ENCODE results near the gene LRP2BP.

DNA sequence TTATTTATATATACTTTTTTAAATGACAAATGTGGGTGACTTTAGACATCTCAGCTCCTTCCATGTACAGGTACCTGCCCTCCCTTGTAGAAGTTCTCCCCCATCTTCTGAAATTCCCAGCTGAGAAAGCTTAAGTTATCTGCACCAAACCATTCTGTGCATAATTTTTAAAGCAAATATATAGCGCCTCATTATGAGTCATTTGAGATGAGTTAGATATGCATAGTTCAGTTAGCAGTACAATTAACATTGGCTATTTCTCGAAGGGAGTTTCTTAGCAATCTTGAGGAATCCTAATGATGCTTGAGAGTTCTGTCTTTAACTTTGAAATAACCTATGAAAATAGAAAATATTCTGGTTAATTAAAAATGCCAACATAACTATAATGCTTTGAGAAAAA is 49.5 kb upstream of the LRP2BP start:
- TF ChIP-seq, protein P1, sequence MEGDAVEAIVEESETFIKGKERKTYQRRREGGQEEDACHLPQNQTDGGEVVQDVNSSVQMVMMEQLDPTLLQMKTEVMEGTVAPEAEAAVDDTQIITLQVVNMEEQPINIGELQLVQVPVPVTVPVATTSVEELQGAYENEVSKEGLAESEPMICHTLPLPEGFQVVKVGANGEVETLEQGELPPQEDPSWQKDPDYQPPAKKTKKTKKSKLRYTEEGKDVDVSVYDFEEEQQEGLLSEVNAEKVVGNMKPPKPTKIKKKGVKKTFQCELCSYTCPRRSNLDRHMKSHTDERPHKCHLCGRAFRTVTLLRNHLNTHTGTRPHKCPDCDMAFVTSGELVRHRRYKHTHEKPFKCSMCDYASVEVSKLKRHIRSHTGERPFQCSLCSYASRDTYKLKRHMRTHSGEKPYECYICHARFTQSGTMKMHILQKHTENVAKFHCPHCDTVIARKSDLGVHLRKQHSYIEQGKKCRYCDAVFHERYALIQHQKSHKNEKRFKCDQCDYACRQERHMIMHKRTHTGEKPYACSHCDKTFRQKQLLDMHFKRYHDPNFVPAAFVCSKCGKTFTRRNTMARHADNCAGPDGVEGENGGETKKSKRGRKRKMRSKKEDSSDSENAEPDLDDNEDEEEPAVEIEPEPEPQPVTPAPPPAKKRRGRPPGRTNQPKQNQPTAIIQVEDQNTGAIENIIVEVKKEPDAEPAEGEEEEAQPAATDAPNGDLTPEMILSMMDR (IDR thresholded peaks at IDR 0.05): no peak
- TF ChIP-seq POLR2AphosphoS5 (IDR thresholded peaks at IDR 0.05; ENCODE audit: low read depth, low read length): no peak
- TF ChIP-seq, protein P2, sequence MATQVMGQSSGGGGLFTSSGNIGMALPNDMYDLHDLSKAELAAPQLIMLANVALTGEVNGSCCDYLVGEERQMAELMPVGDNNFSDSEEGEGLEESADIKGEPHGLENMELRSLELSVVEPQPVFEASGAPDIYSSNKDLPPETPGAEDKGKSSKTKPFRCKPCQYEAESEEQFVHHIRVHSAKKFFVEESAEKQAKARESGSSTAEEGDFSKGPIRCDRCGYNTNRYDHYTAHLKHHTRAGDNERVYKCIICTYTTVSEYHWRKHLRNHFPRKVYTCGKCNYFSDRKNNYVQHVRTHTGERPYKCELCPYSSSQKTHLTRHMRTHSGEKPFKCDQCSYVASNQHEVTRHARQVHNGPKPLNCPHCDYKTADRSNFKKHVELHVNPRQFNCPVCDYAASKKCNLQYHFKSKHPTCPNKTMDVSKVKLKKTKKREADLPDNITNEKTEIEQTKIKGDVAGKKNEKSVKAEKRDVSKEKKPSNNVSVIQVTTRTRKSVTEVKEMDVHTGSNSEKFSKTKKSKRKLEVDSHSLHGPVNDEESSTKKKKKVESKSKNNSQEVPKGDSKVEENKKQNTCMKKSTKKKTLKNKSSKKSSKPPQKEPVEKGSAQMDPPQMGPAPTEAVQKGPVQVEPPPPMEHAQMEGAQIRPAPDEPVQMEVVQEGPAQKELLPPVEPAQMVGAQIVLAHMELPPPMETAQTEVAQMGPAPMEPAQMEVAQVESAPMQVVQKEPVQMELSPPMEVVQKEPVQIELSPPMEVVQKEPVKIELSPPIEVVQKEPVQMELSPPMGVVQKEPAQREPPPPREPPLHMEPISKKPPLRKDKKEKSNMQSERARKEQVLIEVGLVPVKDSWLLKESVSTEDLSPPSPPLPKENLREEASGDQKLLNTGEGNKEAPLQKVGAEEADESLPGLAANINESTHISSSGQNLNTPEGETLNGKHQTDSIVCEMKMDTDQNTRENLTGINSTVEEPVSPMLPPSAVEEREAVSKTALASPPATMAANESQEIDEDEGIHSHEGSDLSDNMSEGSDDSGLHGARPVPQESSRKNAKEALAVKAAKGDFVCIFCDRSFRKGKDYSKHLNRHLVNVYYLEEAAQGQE (IDR thresholded peaks at IDR 0.05; ENCODE audit: insufficient read depth in 1 of 2, low read depth in 2 of 2, low read length in 1 of 2): no peak

All from Panc1 (cell line).